ENCODE measurements around the gene SYVN1.
A peak's percentile ranks its signal among the peaks of the same experiment; 100 is the strongest.
"Not testable (repeated sequence)": the region's sequence is repeated elsewhere in the genome, so short reads cannot be mapped to it uniquely, and the experiment has no call there.

Gene SYVN1

GRCh38 chr11:65127473-65128181 is 6.7 kb downstream of the SYVN1 start:
- no peak for DNase-seq (ENCODE audit: low spot score)

- DNase-seq (ENCODE audit: low spot score): no peak
Observed at GRCh38 chr11:65126624-65127274, 7.6 kb downstream of the SYVN1 start.

GRCh38 chr11:65125197-65126056 is 8.9 kb downstream of the SYVN1 start:
- DNase-seq (ENCODE audit: low spot score): no peak

GRCh38 chr11:65124480-65125196 is 9.7 kb downstream of the SYVN1 start:
- no peak for DNase-seq (ENCODE audit: low spot score)

GRCh38 chr11:65121865-65122696 is 12.2 kb downstream of the SYVN1 start, which contains the start of the genes FAU and MRPL49:
TSS of gene FAU (minus strand) at chr11:65122134. CDS start at chr11:65121813, 321 bp downstream.
TSS of gene MRPL49 (plus strand) at chr11:65122321. CDS start at chr11:65122347, 26 bp downstream.
- peak; percentile 97 for DNase-seq (ENCODE audit: low spot score)

GRCh38 chr11:65121447-65121864 is 12.9 kb downstream of the SYVN1 start:
- DNase-seq (ENCODE audit: low spot score): peak; percentile 63

GRCh38 chr11:65120831-65121230 is 13.5 kb downstream of the SYVN1 start:
- DNase-seq (ENCODE audit: low spot score): no peak

GRCh38 chr11:65119670-65119995 is 14.7 kb downstream of the SYVN1 start:
- DNase-seq (ENCODE audit: low spot score): no peak

GRCh38 chr11:65118891-65119669 is 15.2 kb downstream of the SYVN1 start:
- DNase-seq (ENCODE audit: low spot score): not testable (repeated sequence)

GRCh38 chr11:65118097-65118837 is 16.1 kb downstream of the SYVN1 start:
- DNase-seq (ENCODE audit: low spot score): no peak

- peak; percentile 98 for DNase-seq (ENCODE audit: low spot score)
Observed at GRCh38 chr11:65117206-65118096, 16.9 kb downstream of the SYVN1 start, which contains the start of gene ZNHIT2. TSS of gene ZNHIT2 (minus strand) at chr11:65117701. CDS start at chr11:65117653, 48 bp downstream.

- DNase-seq (ENCODE audit: low spot score): peak; percentile 93
Observed at GRCh38 chr11:65116370-65117205, 17.7 kb downstream of the SYVN1 start.

GRCh38 chr11:65115361-65116082 is 18.8 kb downstream of the SYVN1 start:
- DNase-seq (ENCODE audit: low spot score): no peak

- no peak for DNase-seq (ENCODE audit: low spot score)
Observed at GRCh38 chr11:65114538-65115171, 19.7 kb downstream of the SYVN1 start.

- no peak for DNase-seq (ENCODE audit: low spot score)
Observed at GRCh38 chr11:65113839-65114238, 20.5 kb downstream of the SYVN1 start.

- DNase-seq (ENCODE audit: low spot score): peak; percentile 56
Observed at GRCh38 chr11:65113361-65113756, 21.0 kb downstream of the SYVN1 start.
